HG02623 (cell line): ENCODE measurements around the gene DAZ4.
"Not testable (repeated sequence)": the region's sequence is repeated elsewhere in the genome, so short reads cannot be mapped to it uniquely, and the experiment has no call there.

Source experiments
- ATAC-seq: cut with Tn5 transposase; IDR thresholded peaks from one replicate; pipeline ENCODE4 v1.9.1; 2021; ENCODE audit warnings: moderate library complexity; ENCODE audit not compliant: unreplicated experiment

DAZ4 gene, protein sequence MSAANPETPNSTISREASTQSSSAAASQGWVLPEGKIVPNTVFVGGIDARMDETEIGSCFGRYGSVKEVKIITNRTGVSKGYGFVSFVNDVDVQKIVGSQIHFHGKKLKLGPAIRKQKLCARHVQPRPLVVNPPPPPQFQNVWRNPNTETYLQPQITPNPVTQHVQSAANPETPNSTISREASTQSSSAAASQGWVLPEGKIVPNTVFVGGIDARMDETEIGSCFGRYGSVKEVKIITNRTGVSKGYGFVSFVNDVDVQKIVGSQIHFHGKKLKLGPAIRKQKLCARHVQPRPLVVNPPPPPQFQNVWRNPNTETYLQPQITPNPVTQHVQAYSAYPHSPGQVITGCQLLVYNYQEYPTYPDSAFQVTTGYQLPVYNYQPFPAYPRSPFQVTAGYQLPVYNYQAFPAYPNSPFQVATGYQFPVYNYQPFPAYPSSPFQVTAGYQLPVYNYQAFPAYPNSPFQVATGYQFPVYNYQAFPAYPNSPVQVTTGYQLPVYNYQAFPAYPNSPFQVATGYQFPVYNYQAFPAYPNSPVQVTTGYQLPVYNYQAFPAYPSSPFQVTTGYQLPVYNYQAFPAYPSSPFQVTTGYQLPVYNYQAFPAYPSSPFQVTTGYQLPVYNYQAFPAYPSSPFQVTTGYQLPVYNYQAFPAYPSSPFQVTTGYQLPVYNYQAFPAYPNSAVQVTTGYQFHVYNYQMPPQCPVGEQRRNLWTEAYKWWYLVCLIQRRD

DNA sequence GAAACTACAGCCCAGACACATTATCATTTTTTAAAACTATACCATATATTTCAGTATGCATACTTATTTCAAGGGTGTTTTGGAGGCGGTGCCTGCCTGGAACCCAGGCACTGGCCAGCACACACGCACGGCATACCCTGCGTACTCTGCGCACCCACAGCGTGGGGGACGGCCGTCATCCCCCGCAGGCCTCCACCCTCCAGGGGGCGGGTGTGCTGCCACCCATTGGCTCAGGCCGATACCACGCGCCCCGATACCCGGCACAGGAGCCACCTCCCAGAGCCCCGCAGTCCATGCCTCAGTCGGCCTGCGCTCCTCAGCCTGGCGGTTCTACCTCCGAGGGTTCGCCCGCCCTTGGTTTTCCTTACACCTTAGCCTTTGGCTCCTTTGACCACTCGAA, at the start of gene DAZ4:
Gene DAZ4, plus strand, starts transcription at position 301 of the 400 bp plus-strand sequence. CDS start 208 bp downstream, outside the sequence.
- not testable (repeated sequence) for ATAC-seq

DNA sequence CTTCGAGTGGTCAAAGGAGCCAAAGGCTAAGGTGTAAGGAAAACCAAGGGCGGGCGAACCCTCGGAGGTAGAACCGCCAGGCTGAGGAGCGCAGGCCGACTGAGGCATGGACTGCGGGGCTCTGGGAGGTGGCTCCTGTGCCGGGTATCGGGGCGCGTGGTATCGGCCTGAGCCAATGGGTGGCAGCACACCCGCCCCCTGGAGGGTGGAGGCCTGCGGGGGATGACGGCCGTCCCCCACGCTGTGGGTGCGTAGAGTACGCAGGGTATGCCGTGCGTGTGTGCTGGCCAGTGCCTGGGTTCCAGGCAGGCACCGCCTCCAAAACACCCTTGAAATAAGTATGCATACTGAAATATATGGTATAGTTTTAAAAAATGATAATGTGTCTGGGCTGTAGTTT, 20.4 kb upstream of the DAZ4 start, which contains the start of gene DAZ3:
Gene DAZ3, minus strand, starts transcription at position 101 of the 400 bp plus-strand sequence. CDS start 208 bp downstream, outside the sequence.
- not testable (repeated sequence) for ATAC-seq

DNA sequence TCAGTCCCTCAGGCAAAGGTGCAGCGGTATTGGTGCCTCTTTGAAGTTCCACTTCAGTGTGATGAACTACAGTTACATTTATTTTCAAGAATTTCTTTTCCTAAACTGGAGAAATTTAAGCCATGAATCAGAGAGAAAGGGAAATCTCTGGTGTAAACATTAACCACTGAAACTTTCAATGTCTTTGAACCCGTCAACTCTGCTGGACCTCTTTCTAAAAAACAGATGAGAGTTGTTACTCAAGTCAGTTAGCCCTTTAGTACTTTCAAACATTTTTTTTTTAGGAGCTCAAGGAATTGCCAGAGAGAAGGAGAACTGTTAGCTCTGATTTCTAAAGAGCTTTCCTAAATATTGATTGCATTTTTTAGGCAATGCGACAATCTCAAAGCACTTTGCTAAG, 11.9 kb upstream of the DAZ4 start:
- ATAC-seq = not testable (repeated sequence)

DNA sequence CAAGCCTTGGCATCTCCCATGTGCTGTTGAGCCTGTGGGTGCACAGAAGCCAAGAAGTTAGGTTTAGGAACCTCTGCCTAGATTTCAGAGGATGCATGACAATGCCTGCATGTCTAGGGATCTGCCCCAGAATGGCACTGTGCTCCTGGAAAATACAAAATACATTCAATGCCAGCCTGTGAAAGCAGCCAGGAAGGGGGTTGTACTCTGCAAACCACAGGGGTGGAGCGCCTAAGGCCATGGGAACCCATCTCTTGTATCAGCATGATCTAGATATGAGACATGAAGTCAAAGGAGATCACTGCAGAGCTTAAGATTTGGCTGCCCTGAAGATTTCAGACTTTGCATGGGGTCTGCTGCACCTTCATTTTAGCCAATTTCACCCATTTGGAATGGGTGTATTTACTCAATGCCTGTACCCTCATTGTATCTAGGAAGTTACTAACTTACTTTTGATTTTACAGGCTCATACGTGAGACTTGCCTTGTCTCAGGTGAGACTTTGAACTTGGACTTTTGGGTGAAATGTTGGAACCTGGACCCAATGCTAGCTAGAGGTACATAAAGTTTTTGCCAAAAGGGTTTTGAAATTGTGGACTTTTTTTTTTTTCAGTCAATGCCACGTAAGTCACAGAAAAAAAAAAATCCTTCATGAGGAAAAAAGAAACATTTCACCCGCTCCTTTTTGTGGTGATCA, 9.4 kb upstream of the DAZ4 start:
- not testable (repeated sequence) for ATAC-seq

DNA sequence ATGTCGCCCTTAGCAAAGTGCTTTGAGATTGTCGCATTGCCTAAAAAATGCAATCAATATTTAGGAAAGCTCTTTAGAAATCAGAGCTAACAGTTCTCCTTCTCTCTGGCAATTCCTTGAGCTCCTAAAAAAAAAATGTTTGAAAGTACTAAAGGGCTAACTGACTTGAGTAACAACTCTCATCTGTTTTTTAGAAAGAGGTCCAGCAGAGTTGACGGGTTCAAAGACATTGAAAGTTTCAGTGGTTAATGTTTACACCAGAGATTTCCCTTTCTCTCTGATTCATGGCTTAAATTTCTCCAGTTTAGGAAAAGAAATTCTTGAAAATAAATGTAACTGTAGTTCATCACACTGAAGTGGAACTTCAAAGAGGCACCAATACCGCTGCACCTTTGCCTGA, 8.7 kb upstream of the DAZ4 start:
- ATAC-seq = not testable (repeated sequence)
